KBM-7 (cell line): ENCODE results near the gene SEC22C.
A peak's percentile ranks its signal among the peaks of the same experiment; 100 is the strongest.
"Not testable (repeated sequence)": the region's sequence is repeated elsewhere in the genome, so short reads cannot be mapped to it uniquely, and the experiment has no call there.

ENCODE experiments used
- DNase-seq: peaks from one replicate; pipeline ENCODE4 v3.0.0-alpha.2; 2015
- in situ Hi-C: fragments of 300-500 bp; cut with MboI; formaldehyde crosslinking; loops from 2 replicates; pipeline ENCODE4 v1.14.3; 2020; ENCODE audit warnings: low sequenced_read_pairs, low pct_unique_long_range_greater_than_20kb, mixed read lengths

The SEC22C gene, protein sequence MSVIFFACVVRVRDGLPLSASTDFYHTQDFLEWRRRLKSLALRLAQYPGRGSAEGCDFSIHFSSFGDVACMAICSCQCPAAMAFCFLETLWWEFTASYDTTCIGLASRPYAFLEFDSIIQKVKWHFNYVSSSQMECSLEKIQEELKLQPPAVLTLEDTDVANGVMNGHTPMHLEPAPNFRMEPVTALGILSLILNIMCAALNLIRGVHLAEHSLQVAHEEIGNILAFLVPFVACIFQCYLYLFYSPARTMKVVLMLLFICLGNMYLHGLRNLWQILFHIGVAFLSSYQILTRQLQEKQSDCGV

GRCh38 chr3:42581709-42582473, at the start of gene SEC22C:
Gene SEC22C, minus strand, starts transcription at chr3:42581967. Its CDS starts 12,921 bp downstream, at chr3:42569046.
- in situ Hi-C loops = no loop called here
- DNase-seq = peak; percentile 94

GRCh38 chr3:42613462-42613861, 31.7 kb upstream of the SEC22C start:
- in situ Hi-C loops = no loop called here

GRCh38 chr3:42612928-42613327, 31.2 kb upstream of the SEC22C start:
- in situ Hi-C loops = no loop called here
- no peak for DNase-seq

More at GRCh38 chr3:42613462-42613861, 31.7 kb upstream of the SEC22C start:
- no peak for DNase-seq

DNA sequence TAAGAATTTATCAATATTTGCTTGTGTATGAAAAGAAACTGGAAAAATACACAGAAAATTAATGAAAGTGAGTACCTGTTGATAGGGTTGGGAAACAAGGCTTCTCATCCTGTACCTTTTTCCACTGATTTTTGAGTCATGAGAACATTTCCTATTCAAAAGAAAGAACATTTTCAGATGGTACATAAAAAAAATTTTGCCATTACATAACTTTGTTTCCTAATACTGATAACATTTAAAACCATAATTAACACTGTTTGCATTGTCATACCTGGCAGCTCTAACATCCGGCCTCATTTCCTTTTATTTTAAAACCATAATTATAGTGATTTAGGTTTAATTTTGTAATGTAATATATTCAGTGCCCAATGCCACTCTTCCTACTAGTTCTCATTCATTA, 30.4 kb upstream of the SEC22C start:
- in situ Hi-C loops = no loop called here
- no peak for DNase-seq

- no peak for DNase-seq
- in situ Hi-C loops = no loop called here
Measured at GRCh38 chr3:42610976-42611375, 29.2 kb upstream of the SEC22C start.

DNA sequence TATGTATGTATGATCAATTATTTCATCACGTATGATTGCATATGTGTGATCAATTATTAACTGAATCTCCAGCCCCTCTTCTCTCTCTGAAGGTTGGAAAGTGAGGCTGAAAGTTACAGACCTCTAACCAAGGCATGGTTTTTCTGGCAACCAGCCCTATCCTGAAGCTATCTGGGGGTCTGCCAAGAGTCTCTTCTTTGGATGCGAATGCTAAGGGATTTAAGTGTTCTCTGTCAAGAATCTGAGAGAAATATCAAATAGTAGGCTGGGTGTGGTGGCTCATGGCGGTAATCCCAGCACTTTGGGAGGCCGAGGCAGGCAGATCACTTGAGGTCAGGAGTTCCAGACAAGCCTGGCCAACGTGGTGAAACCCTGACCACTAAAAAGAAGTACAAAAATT, 26.8 kb upstream of the SEC22C start:
- no peak for DNase-seq
- in situ Hi-C loops = no loop called here

GRCh38 chr3:42605546-42606173, 23.9 kb upstream of the SEC22C start:
- no peak for DNase-seq
- in situ Hi-C loops = no loop called here

GRCh38 chr3:42602961-42603360, 21.2 kb upstream of the SEC22C start:
- DNase-seq = no peak
- in situ Hi-C loops = no loop called here

- peak; percentile 23 for DNase-seq
- in situ Hi-C loops = no loop called here
Measured at GRCh38 chr3:42601896-42602581, 20.3 kb upstream of the SEC22C start.

DNA sequence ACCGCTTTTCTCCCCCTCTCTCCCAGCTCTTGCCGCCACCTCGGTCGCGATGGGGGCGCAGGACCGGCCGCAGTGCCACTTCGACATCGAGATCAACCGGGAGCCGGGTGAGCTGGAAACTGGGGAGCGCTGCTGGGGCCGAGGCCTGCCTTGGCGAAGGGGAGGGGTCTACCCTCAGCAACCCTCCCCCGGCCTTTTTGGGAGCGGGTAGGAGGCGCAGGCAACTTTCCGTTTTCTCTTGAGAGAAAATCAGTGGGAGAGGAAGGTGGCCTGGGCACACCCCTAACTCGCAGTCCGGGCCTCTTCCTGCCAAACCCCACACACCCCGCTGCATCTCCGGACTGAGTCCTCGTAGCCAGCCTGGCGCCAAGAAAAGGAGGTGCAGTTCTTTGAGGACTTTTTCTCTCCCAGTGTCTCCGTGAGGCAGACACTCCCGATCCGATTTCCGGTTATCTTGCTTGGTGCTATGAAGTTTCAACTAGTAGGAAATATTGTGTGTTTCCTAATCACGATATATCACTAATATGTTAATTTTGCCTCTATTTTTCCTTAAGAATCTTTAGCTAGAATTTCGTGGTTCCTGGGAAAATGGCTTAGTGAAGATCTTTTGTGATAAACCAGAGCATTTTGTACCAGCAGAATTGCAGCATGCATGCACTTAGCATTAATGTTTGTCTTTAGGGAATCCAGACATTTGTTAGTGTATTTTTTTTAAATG, 19.4 kb upstream of the SEC22C start:
- in situ Hi-C loops = no loop called here
- DNase-seq = peak; percentile 89

GRCh38 chr3:42600111-42600957, 18.6 kb upstream of the SEC22C start, which contains the start of gene NKTR:
Gene NKTR, plus strand, starts transcription at chr3:42600686. Its CDS starts 321 bp downstream, at chr3:42601007.
- DNase-seq = peak; percentile 99
- in situ Hi-C loops = no loop called here

GRCh38 chr3:42597098-42597497, 15.3 kb upstream of the SEC22C start:
- DNase-seq, in situ Hi-C loops: not testable (repeated sequence)

DNA sequence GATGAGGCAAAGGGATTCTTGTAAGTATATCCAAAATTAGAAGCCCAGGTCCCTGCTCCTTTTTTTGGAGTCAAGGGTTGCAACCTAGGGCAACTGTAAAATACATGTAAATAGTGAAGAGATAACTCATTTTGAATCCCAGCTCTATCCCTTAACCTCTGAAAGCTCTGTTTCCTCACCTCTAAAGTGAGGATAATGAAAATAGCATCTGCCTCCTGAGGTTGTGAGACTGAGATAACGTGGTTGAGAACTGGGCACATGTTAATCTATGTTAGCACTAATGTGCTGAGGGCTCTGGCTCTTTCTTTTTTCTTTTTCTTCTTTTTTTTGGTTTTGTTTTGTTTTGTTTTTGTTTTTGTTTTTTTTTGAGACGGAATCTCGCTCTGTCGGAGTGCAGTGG, 13.9 kb upstream of the SEC22C start:
- DNase-seq = no peak
- in situ Hi-C loops = no loop called here

DNA sequence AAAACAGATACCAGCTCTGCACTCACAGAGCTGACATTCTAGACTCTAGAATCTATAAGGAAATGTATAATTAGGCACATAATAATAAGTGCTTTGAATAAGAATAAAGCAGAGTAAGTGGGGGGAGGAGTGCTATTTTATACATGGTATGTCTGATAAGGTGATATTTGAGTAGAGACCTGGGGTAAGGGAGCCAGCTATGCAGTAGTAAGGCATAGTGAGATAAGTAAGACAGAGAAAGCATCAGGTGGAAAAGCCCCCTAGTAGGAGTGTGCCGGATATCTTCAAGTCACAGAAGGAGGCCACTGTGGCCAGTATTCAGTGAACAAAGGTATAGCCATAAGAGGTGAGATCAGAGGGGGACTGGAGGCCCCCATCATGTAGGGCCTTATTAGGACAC, 11.9 kb upstream of the SEC22C start:
- DNase-seq = no peak
- in situ Hi-C loops = no loop called here

- peak; percentile 27 for DNase-seq
- in situ Hi-C loops = no loop called here
Measured at GRCh38 chr3:42591811-42592210, 10.0 kb upstream of the SEC22C start.

DNA sequence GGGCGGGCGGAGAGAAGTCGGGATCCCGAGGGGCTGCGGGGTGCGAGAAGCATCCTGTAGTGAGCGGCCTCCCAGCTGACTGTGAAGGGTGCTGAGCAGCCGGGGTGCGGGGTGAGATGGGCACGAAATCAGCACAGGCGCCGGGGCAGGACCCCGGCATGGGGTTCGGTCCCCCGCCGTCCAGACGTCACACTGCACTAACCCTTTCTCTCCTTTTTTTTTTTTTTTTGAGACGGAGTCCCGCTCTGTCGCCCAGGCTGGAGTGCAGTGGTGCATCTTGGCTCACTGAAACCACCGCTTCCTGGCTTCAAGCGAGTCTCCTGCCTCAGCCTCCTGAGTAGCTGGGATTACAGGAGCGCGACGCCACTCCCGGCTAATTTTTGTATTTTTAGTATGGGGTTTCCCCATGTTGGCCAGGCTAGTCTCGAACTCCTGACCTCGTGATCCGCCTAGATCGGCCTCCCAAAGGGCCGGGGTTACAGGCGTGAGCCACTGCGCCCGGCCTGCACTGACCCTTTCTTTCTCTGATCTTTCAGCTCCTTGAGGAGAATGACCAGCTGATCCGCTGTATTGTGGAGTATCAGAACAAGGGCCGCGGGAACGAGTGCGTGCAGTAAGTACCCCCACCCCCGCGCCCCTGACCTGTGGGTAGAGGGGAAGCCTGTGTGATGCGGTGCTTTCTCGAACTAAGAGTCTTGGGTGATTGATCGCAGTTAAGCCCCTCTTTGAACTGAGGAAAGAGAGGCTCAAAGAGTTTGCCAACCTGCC, 9.4 kb upstream of the SEC22C start:
- peak; percentile 41 for DNase-seq
- in situ Hi-C loops = no loop called here

GRCh38 chr3:42589382-42590109, 7.8 kb upstream of the SEC22C start:
- in situ Hi-C loops = no loop called here
- no peak for DNase-seq
